GM12878 (cell line): ENCODE measurements around the gene AMH. TPM values are rescaled to one million over a fixed set of nuclear protein-coding genes. Genes with fewer than 3 reads are reported as not detected.
A peak's percentile ranks its signal among the peaks of the same experiment; 100 is the strongest.

Experiments
- ATAC-seq: fragments of 200-7000 bp; cut with Tn5 transposase; 3 replicates; pipeline ENCODE4 v1.9.1; 2020; ENCODE audit warnings: mild to moderate bottlenecking, moderate library complexity
- BruUV-seq: library from RNA; stranded (reverse); fragments of 400-500 nt; replicated peaks from 2 replicates; lab custom pipeline; 2021; lab: Mats Ljungman, UMichigan
- CTCF ChIA-PET: fragments of 300-600 bp; sonication (Branson Sonifier 250); formaldehyde crosslinking; extraction: SDS; loops from one replicate; lab custom pipeline; 2021; ENCODE audit warnings: inconsistent platforms; lab: Yijun Ruan, JAX
- POLR2A ChIA-PET: fragments of 350-600 bp; formaldehyde crosslinking; extraction: SDS; loops from one replicate; lab custom pipeline; 2021; ENCODE audit warnings: inconsistent platforms; lab: Charles Lee
- RAD21 ChIA-PET: fragments of 300-600 bp; sonication (Branson Sonifier 250); formaldehyde crosslinking; loops from one replicate; lab custom pipeline; 2023; ENCODE audit warnings: antibody characterized with exemption; ENCODE audit not compliant: unreplicated experiment; lab: Charles Lee
- SMC1A ChIA-PET: fragments of 300-600 bp; sonication (Branson Sonifier 250); formaldehyde crosslinking; loops from one replicate; lab custom pipeline; 2023; ENCODE audit not compliant: unreplicated experiment, uncharacterized antibody; lab: Charles Lee
- DNase-seq: peaks from one replicate; pipeline ENCODE4 v3.0.0-alpha.2; 2011; ENCODE audit warnings: low read depth, low spot score
- FAIRE-seq: peaks from 3 replicates; lab custom pipeline; 2011; peaks lifted over from hg19 to GRCh38; lab: Jason Lieb, UNC
- H2AFZ ChIP-seq: 2 replicates; pipeline ENCODE4 v1.6.0; 2011; ENCODE audit warnings: low read depth, low read length, control low read depth; ENCODE audit not compliant: control insufficient read depth
- H3K27ac ChIP-seq: 2 replicates; pipeline ENCODE4 v1.5.1; 2011; ENCODE audit warnings: control low read depth; ENCODE audit not compliant: control insufficient read depth, insufficient read depth
- H3K27me3 ChIP-seq, 2 experiments: replicated peaks in 1 of 2; 2 replicates each; pipeline versions ENCODE4 v1.6.0 to v1.6.1; 2011; ENCODE audit warnings: low read length in 1 of 2; ENCODE audit not compliant: control insufficient read depth in 2 of 2, insufficient read depth in 2 of 2
- H3K36me3 ChIP-seq, 2 experiments: 2 replicates each; pipeline ENCODE4 v1.5.1; 2011; ENCODE audit warnings: low read length in 1 of 2; ENCODE audit not compliant: control insufficient read depth in 2 of 2, insufficient read depth in 2 of 2
- H3K4me1 ChIP-seq: 2 replicates; pipeline ENCODE4 v1.6.1; 2011; ENCODE audit warnings: mild to moderate bottlenecking, low read length, moderate library complexity, mixed read lengths; ENCODE audit not compliant: control insufficient read depth, insufficient read depth
- H3K4me2 ChIP-seq: 2 replicates; pipeline ENCODE4 v1.6.0; 2011; ENCODE audit warnings: control low read depth; ENCODE audit not compliant: control insufficient read depth, insufficient read depth
- H3K4me3 ChIP-seq: fragments of 200-600 bp; sonication (generic); 2 replicates; pipeline ENCODE4 v1.5.1; 2016
- H3K79me2 ChIP-seq: 2 replicates; pipeline ENCODE4 v1.6.0; 2011; ENCODE audit warnings: low read length; ENCODE audit not compliant: control insufficient read depth, insufficient read depth
- H3K9ac ChIP-seq: 2 replicates; pipeline ENCODE4 v1.8.0; 2011; ENCODE audit warnings: low read length, control low read depth, mixed read lengths; ENCODE audit not compliant: control insufficient read depth, insufficient read depth
- H3K9me3 ChIP-seq: replicated peaks from 3 replicates; pipeline ENCODE4 v1.5.1; 2011; ENCODE audit warnings: mild to moderate bottlenecking, low read length; ENCODE audit not compliant: control insufficient read depth, insufficient read depth
- H4K20me1 ChIP-seq: 2 replicates; pipeline ENCODE4 v1.6.0; 2011; ENCODE audit not compliant: control insufficient read depth, insufficient read depth
- HDGF ChIP-seq: fragments of 450-650 bp; IDR thresholded peaks from 2 replicates; pipeline ENCODE4 v1.6.1; 2016; ENCODE audit warnings: antibody characterized with exemption
- NFYA ChIP-seq: IDR thresholded peaks from 2 replicates; pipeline ENCODE4 v1.6.1; 2011; ENCODE audit warnings: low read depth, mild to moderate bottlenecking, low read length, improper control_type of control experiment, borderline replicate concordance
- POLR2AphosphoS2 ChIP-seq: IDR thresholded peaks from 2 replicates; pipeline ENCODE4 v1.6.1; 2011; ENCODE audit warnings: low read depth, mild to moderate bottlenecking, low read length, improper control_type of control experiment, moderate library complexity
- RBBP5 ChIP-seq: fragments of 200-600 bp; sonication (generic); conservative IDR thresholded peaks from 2 replicates; pipeline ENCODE4 v1.6.1; 2016
- WGBS: methylation state at CpG from one replicate; pipeline ENCODE4 v1.1.6; 2016; ENCODE audit warnings: low lambda C conversion rate; ENCODE audit not compliant: insufficient replicate concordance, insufficient coverage; ENCODE audit errors: missing lambda C conversion rate; 5-methylcytosine and 5-hydroxymethylcytosine counted together
- in situ Hi-C: fragments of 300-500 bp; cut with MboI; formaldehyde crosslinking; loops from 9 replicates; pipeline ENCODE4 v1.14.3; 2018; ENCODE audit warnings: mixed read lengths
- intact Hi-C: fragments of 100-400 bp; cut with micrococcal nuclease; formaldehyde crosslinking; loops from one replicate; pipeline ENCODE4 v1.14.2; 2022; ENCODE audit not compliant: unreplicated experiment
- polyA plus RNA-seq, 11 experiments: library from polyadenylated mRNA; depleted of rRNA in 4 of 11; unstranded in 6 of 11; stranded (reverse) in 5 of 11; fragments of >200 nt; fragmentation: Nextera tagmentation in 4 of 11; fragmentation: Illumina TruSeq in 1 of 11; extraction: Ambion mirVana in 4 of 11; extraction: Trizol in 1 of 11; gene quantifications; 1 replicate in 1 of 11; 2 replicates in 10 of 11; pipeline versions ENCODE4 v1.2.1 to v1.2.3, GENCODE V29; 2011 to 2016; ENCODE audit warnings: inconsistent platforms in 2 of 11, missing spikeins in 2 of 11, low read depth in 1 of 11
- total RNA-seq, 4 experiments: library from RNA; depleted of rRNA in 3 of 4; stranded (reverse); fragments of >200 nt in 3 of 4; fragmentation: Illumina TruSeq in 1 of 4; extraction: Trizol in 1 of 4; gene quantifications; 2 replicates each; pipeline versions ENCODE4 v1.2.1 to v1.2.3, GENCODE V29; 2013 to 2021

Gene AMH
- total and polyA plus RNA-seq, 10 of the 15 experiments (the other 5 are each of a cell fraction or from before 2014, with no cell fraction given): 0.17 to 3.5 (median 0.81) TPM; not detected in 4

DNA sequence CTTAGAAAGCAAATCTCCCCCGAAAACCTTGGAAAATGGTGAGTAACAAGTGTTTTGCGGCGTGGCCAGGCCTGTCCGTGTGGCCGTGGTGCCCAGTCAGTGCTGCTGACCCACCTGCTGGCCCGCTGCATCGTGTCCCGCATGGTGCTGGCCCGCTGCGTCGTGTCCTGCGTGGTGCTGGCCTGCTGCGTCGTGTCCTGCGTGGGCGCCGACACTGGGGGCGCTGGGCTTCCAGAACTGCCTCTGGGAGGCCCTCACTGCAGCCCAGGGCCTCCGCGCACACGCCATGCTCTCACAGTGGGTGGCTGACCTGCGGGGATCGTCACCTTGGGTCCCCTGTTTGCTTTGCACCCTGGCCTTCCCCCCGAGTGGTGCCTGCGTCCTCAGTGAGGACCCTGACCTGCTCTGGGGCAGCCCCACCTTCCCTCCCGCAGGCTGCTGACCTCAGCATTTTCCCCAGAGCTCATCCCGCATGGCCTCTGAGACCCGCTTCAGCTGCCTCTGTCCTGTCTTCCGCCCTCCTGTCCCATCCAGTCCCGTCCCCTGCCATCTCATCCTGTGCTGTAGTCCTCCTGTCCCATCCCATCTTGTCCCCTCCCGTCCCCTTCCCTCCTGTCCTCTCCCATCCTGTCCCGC, 23.6 kb upstream of the AMH start:
- POLR2A ChIA-PET: interaction anchor here (0.5 kb wide), 1 partner anchor 105 kb away, joined by 3 read pairs; no protein-coding TSS in a partner anchor
- TF ChIP-seq RBBP5 (no peak), NFYA (no peak), HDGF (0 out of 2 replicates have a peak, but pooled peaks have one; percentile 28), POLR2AphosphoS2 (peak; percentile 47; the same call in 1 of the 2 replicates)
- TF ChIP-seq, all 136 proteins: peak for 2
- no peak overlapping the region for H3K9ac ChIP-seq
- H3K4me3 ChIP-seq: no peak overlapping the region
- ATAC-seq: no peak
- no TSS peak for BruUV-seq
- no peaks in the 10 kb centered on the region for H3K27me3 ChIP-seq
- ChIA-PET CTCF (interaction anchor here (1.1 kb wide), 1 partner anchor 52 kb away, joined by 3 read pairs; no protein-coding TSS in a partner anchor), SMC1A (no interaction called here), RAD21 (interaction anchor here (0.6 kb wide), 1 partner anchor 207 kb away, joined by 4 read pairs; no protein-coding TSS in a partner anchor)
- no peak overlapping the region for H3K4me2 ChIP-seq
- in situ Hi-C loops (no loop called here), intact Hi-C loops (no loop called here)
- peaks cover 0 to 45% of the 10 kb centered on the region in 2 experiments; a peak in 3 of 4 replicates for H3K36me3 ChIP-seq
- no peak overlapping the region for H2AFZ ChIP-seq
- no peaks in the 10 kb centered on the region; the same call in 1 of the 2 replicates for H3K4me1 ChIP-seq
- no peaks in the 10 kb centered on the region for H4K20me1 ChIP-seq
- no peak for DNase-seq
- WGBS: over 99% methylated on average over 27 of the region's 32 CpGs
- no peaks in the 10 kb centered on the region for H3K9me3 ChIP-seq
- FAIRE-seq: no peak
- no peak overlapping the region for H3K27ac ChIP-seq
- no peaks in the 10 kb centered on the region for H3K79me2 ChIP-seq
